Naive B cell (primary cell): ENCODE results near the gene CXCR4. TPM values are rescaled to one million over a fixed set of nuclear protein-coding genes. Genes with fewer than 3 reads are reported as not detected.
"Not testable (repeated sequence)": the region's sequence is repeated elsewhere in the genome, so short reads cannot be mapped to it uniquely, and the experiment has no call there.

Experiments used
- ATAC-seq, 2 donors: fragments of 150-1000 bp; cut with Tn5 transposase; 2 replicates each; pipeline ENCODE4 v1.10.0; 2021; ENCODE audit warnings: low read depth in 2 of 2, mild to moderate bottlenecking in 2 of 2, moderate library complexity in 2 of 2
- DNase-seq: peaks from one replicate; pipeline ENCODE4 v3.0.0; 2022
- H3K27ac Mint-ChIP-seq, 6 donors: one replicate each; pipeline ENCODE4 v1.8.0; 2020 to 2022; ENCODE audit warnings: mild to moderate bottlenecking in 6 of 6, mixed read lengths in 6 of 6, moderate library complexity in 5 of 6, inconsistent platforms in 2 of 6
- H3K27me3 Mint-ChIP-seq, 3 donors: one replicate each; pipeline ENCODE4 v1.8.0; 2021 to 2022; ENCODE audit warnings: mixed read lengths in 3 of 3, mild to moderate bottlenecking in 1 of 3
- H3K36me3 Mint-ChIP-seq, 2 donors: one replicate each; pipeline ENCODE4 v1.8.0; 2020 to 2022; ENCODE audit warnings: mixed read lengths in 2 of 2, inconsistent platforms in 1 of 2, mild to moderate bottlenecking in 1 of 2
- H3K4me1 Mint-ChIP-seq, 3 donors: one replicate each; pipeline ENCODE4 v1.8.0; 2020 to 2022; ENCODE audit warnings: mixed read lengths in 3 of 3, inconsistent platforms in 1 of 3, mild to moderate bottlenecking in 1 of 3, moderate library complexity in 1 of 3
- H3K4me3 Mint-ChIP-seq, 8 donors: one replicate each; pipeline ENCODE4 v1.8.0; 2020 to 2022; ENCODE audit warnings: mild to moderate bottlenecking in 8 of 8, mixed read lengths in 8 of 8, moderate library complexity in 8 of 8, inconsistent platforms in 2 of 8
- H3K9me3 Mint-ChIP-seq, 7 donors: one replicate each; pipeline ENCODE4 v1.8.0; 2020 to 2022; ENCODE audit warnings: mixed read lengths in 7 of 7, mild to moderate bottlenecking in 5 of 7, inconsistent platforms in 2 of 7, moderate library complexity in 1 of 7
- polyA plus RNA-seq, 6 donors: library from polyadenylated mRNA; unstranded; fragments of 300-500 nt; fragmentation: Illumina TruSeq; gene quantifications; one replicate each; pipeline ENCODE4 v1.2.3, GENCODE V29; 2021; ENCODE audit warnings: low read depth in 6 of 6

The CXCR4 gene
- polyA plus RNA-seq, 6 donors from 2014 or later, result 1,969 to 4,468 (median 2,782) TPM

DNA sequence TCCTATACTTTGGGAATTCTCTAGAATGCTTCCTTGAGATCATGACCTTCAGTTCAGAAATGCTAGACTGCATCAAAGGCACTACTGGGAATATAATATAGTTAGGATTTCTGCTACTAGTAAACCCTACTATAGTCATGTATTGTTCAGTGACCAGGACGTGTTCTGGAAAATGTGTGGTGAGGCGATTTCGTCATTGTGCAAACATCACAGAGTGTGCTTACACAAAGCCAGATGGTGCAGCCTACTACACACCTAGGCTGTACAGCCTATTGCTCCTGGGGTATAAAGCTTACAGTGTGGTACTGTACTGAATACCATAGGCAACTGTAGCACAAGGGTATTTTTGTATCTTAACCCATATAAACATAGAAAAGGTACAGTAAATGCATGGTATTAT, 13.0 kb downstream of the CXCR4 start:
- H3K36me3 Mint-ChIP-seq, result peaks cover 5 to 6% of the 10 kb centered on the region in 2 donors
- peaks cover 0 to 5% (median 2%) of the 10 kb centered on the region in 7 donors for H3K9me3 Mint-ChIP-seq
- H3K27me3 Mint-ChIP-seq, result no peaks in the 10 kb centered on the region
- ATAC-seq, result no peak
- peak overlapping the region in 1 of 6 donors; percentile 28 for H3K27ac Mint-ChIP-seq
- H3K4me3 Mint-ChIP-seq, result no peak overlapping the region
- H3K4me1 Mint-ChIP-seq, result peaks cover 21 to 39% (median 38%) of the 10 kb centered on the region in 3 donors
- no peak for DNase-seq

DNA sequence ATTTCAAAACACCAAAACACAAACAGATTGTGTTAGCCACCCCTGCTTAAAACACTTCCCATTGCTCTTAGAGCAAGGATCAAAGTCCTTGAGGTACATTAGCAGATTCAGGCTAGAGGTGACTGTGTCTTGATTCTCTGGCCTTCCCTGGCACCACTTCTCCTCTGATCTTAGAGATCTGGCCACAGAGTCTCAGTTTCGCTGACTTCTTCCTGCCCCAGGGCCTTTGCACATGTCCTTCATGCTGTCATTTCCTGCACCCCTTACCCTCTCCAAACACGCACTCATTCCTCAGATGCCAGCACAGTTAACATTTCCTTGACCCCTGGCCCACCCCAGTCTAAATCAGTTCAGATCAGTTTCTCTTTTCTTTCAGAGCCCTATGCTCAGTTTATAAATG, 16.9 kb downstream of the CXCR4 start:
- Mint-ChIP-seq H3K27me3 (no peaks in the 10 kb centered on the region), H3K4me1 (peaks cover 8 to 12% (median 9%) of the 10 kb centered on the region in 3 donors), H3K27ac (peak overlapping the region in 3 of 6 donors; percentile 23 to 96 (median 44)), H3K36me3 (peaks cover 5 to 6% of the 10 kb centered on the region in 2 donors), H3K4me3 (no peak overlapping the region), H3K9me3 (peaks cover 0 to 5% (median 2%) of the 10 kb centered on the region in 7 donors)
- no peak for ATAC-seq
- no peak for DNase-seq

DNA sequence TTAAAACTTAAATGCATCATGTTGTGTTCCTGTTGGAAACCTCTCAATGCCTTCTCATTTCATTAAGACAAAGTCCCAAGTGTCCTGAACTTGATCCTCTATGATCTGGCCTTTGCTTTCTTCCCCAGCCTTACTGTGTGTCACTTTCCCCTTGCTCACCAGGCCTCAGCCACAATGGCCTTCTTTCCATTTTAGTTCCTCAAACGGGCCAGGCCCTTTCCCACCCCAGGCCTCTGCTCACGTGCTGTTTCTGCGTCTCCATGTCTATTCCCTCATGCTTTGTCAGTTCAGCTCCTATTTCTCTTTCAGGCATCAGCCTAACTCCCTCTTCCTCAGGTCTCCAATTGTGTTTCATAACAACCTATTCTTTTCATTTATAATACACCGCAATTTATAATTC, 19.5 kb downstream of the CXCR4 start:
- no peak for ATAC-seq
- Mint-ChIP-seq H3K4me1 (peaks cover 9 to 12% (median 11%) of the 10 kb centered on the region in 3 donors), H3K9me3 (peaks cover 0 to 5% (median 2%) of the 10 kb centered on the region in 7 donors), H3K27ac (peak overlapping the region in 3 of 6 donors; percentile 6 to 46 (median 37)), H3K36me3 (peaks cover 5 to 6% of the 10 kb centered on the region in 2 donors), H3K4me3 (no peak overlapping the region), H3K27me3 (no peaks in the 10 kb centered on the region)
- DNase-seq, result no peak

DNA sequence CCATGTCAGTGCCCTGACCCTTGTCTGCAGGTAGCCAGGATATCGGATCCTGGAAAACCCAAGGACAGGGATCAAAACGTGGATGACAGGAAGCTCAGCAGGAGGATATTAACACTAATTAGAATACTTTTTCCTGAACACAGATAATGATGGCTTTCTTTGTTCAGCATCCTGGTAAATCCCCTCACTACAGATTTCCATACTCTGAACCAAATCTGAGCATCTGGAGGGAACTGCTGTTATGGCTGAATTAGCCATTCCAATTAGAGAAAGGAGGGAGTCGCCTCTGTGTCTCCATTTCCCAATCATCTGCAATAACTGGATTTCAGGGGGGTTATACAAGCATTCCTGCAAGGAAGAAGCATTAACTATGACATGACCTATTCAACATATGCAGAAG, 24.4 kb downstream of the CXCR4 start:
- Mint-ChIP-seq H3K27me3 (no peaks in the 10 kb centered on the region), H3K4me3 (no peak overlapping the region), H3K9me3 (no peaks in the 10 kb centered on the region), H3K36me3 (no peaks in the 10 kb centered on the region), H3K27ac (peak overlapping the region in 1 of 6 donors; percentile 20), H3K4me1 (peaks cover 7 to 15% (median 12%) of the 10 kb centered on the region in 3 donors)
- DNase-seq, result no peak
- no peak for ATAC-seq

- Mint-ChIP-seq H3K36me3 (no peaks in the 10 kb centered on the region), H3K27ac (peak overlapping the region in 1 of 6 donors; percentile 9), H3K4me3 (no peak overlapping the region), H3K4me1 (peaks cover 7 to 12% (median 12%) of the 10 kb centered on the region in 3 donors), H3K9me3 (peaks cover 0 to 2% (median 0%) of the 10 kb centered on the region in 7 donors), H3K27me3 (no peaks in the 10 kb centered on the region)
- DNase-seq, result no peak
- ATAC-seq, result no peak
Measured at GRCh38 chr2:136091899-136092298, 26.1 kb downstream of the CXCR4 start.

DNA sequence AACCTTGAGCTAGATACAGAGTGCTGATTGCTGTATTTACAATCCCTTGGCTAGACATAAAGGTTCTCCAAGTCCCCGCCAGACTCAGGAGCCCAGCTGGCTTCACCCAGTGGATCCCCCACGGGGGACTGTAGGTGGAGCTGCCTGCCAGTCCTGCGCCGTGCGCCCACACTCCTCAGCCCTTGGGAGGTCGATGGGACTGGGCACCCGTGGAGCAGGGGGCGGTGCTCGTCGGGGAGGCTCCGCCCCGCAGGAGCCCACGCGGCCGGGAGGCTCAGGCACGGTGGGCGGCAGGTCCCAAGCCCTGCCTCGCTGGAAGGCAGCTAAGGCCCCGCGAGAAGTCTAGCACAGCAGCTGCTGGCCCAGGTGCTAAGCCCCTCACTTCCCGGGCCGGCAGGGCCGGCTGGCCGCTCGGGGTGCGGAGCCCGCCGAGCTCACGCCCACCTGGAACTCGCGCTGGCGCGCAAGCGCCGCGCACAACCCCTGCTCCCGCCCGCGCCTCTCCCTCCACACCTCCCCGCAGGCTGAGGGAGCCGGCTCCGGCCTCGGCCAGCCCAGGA, 30.0 kb downstream of the CXCR4 start:
- H3K27me3 Mint-ChIP-seq, ATAC-seq, DNase-seq, H3K36me3 Mint-ChIP-seq, H3K4me3 Mint-ChIP-seq, H3K9me3 Mint-ChIP-seq, H3K27ac Mint-ChIP-seq: not testable (repeated sequence)
- H3K4me1 Mint-ChIP-seq, result peaks cover 16 to 23% (median 18%) of the 10 kb centered on the region in 3 donors

- peaks cover 15 to 19% (median 16%) of the 10 kb centered on the region in 3 donors for H3K4me1 Mint-ChIP-seq
- H3K36me3 Mint-ChIP-seq, result no peaks in the 10 kb centered on the region
- peak overlapping the region in 1 of 8 donors; percentile 48 for H3K4me3 Mint-ChIP-seq
- peak overlapping the region in 4 of 6 donors; percentile 54 to 96 (median 81) for H3K27ac Mint-ChIP-seq
- peaks cover 0 to 2% (median 0%) of the 10 kb centered on the region in 7 donors for H3K9me3 Mint-ChIP-seq
- DNase-seq, result no peak
- no peaks in the 10 kb centered on the region for H3K27me3 Mint-ChIP-seq
- ATAC-seq, result no peak
Measured at GRCh38 chr2:136086253-136087016, 31.5 kb downstream of the CXCR4 start.

DNA sequence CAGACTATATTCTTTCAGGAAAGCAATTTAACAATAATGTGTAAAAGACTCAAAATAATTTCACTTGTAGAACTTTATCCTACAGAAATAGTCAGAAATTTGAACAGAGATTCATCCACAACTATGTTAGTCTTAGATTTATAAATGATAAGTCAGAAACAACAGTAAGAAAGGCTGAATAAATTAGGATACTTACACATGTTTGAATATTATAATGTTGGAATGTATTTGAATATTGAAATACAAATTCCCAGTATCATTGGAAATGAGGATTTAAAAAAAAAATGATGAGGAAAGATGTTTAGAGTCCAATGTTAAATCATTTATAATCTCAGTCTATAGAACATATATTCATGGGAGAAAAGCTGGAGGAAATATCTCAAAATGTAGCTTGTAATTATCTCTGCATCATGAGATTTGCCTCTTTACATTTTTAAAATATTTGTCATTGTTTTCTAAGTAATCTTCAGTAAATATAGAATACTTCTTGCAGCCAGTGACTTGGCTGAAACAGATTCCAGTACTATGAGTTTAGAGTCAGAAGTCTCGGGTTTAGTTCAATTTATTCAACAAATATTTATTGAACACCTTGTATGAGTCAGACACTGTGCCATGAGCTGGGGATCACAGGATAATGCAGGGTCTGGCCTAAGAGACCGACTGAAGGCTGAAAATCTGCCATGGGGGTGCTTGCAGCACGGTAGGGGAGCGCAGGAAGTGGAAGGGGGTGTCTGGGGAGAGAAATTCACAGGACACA, 32.3 kb downstream of the CXCR4 start:
- ATAC-seq (no peak), DNase-seq (no peak)
- Mint-ChIP-seq H3K9me3 (peaks cover 0 to 2% (median 0%) of the 10 kb centered on the region in 7 donors), H3K36me3 (no peaks in the 10 kb centered on the region), H3K27ac (peak overlapping the region in 3 of 6 donors; percentile 37 to 72 (median 42)), H3K4me3 (peak overlapping the region in 1 of 8 donors; percentile 42), H3K27me3 (no peaks in the 10 kb centered on the region), H3K4me1 (peaks cover 15 to 19% (median 16%) of the 10 kb centered on the region in 3 donors)

DNA sequence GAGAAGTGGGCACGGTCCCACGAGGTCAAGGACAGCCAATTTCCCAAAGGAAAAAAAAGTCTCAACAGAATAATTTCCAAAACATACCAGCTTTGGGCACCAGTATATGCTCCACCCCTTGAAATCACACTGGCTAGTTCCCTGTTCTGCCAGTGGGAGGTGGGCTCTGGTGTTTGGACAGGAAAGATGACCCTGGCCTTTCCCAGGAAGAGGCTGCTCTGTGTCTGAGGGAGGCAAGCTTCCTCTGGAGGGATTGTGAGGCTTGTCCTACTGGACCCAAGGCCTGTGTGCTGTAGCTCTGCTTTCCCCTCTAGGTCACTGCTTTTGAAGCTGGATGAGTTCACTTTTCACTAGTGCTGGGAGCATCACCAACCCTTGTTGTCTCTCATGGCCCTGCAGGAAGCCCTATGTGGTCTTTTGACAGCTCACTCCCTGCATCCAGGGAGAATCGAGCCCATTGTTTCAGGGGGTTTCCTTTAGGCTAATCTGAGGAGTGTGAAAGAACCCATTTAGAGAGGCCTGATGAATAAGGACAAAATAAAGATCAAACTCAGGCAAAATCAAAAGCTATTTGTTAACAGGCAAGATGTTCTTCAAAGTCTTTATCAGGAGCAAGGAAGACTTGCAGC, 36.3 kb downstream of the CXCR4 start:
- H3K36me3 Mint-ChIP-seq, result peaks cover 0 to 3% of the 10 kb centered on the region in 2 donors
- H3K27me3 Mint-ChIP-seq, result no peaks in the 10 kb centered on the region
- DNase-seq (no peak), ATAC-seq (no peak)
- H3K9me3 Mint-ChIP-seq, result peaks cover 1 to 13% (median 5%) of the 10 kb centered on the region in 7 donors
- peak overlapping the region in 3 of 6 donors; percentile 15 to 62 (median 54) for H3K27ac Mint-ChIP-seq
- H3K4me3 Mint-ChIP-seq, result no peak overlapping the region
- peaks cover 8 to 11% (median 9%) of the 10 kb centered on the region in 3 donors for H3K4me1 Mint-ChIP-seq

GRCh38 chr2:136080114-136080513, 37.8 kb downstream of the CXCR4 start:
- H3K36me3 Mint-ChIP-seq, result peaks cover 0 to 7% of the 10 kb centered on the region in 2 donors
- H3K9me3 Mint-ChIP-seq, result peaks cover 2 to 13% (median 7%) of the 10 kb centered on the region in 7 donors
- H3K4me1 Mint-ChIP-seq, result no peaks in the 10 kb centered on the region
- H3K27ac Mint-ChIP-seq, result no peak overlapping the region
- H3K4me3 Mint-ChIP-seq, result no peak overlapping the region
- ATAC-seq (no peak), DNase-seq (no peak)
- no peaks in the 10 kb centered on the region for H3K27me3 Mint-ChIP-seq

DNA sequence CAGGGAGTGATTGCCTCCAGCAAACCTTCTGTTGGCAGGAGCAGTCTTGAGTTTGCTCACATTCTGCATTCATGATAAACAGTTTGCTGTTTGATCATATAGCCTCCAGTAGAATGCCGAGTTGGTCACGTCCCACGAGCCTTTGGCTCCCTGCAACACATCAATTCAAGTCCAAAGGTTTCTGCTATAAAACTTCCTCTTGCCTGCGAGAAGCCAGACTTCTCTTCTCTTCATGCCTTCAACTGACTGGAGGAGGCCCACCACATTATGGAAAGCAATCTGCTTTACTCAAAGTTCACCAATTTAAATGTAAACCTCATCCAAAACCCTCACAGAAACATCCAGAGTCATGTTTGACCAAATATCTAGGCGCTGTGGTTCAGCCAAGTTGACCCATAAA, 40.8 kb downstream of the CXCR4 start:
- H3K4me1 Mint-ChIP-seq, result peaks cover 12 to 15% (median 12%) of the 10 kb centered on the region in 3 donors

DNA sequence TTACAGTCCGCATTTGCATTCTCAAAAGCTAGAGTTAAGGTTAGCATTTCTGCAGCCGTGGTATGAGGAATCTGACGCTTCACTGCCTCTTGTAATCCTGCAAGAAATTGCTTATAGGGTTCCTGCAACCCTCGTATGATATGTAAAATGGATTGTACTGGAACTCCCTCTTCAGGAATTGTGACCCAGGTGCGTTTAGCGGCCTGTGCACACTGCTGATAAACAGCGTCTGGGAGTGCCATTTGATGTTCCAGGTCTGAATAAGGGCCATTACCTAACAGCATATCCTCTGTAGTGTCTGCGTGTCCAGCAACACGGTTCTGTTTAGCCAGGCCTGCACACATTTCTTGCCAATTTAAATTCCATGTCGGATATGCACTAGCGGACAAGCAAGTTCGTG, 42.5 kb downstream of the CXCR4 start:
- no peak overlapping the region for H3K4me3 Mint-ChIP-seq
- H3K9me3 Mint-ChIP-seq, result peaks cover 7 to 24% (median 11%) of the 10 kb centered on the region in 7 donors
- H3K4me1 Mint-ChIP-seq, result peaks cover 17 to 23% (median 20%) of the 10 kb centered on the region in 3 donors
- peak overlapping the region in 1 of 6 donors; percentile 75 for H3K27ac Mint-ChIP-seq
- peaks cover 0 to 16% of the 10 kb centered on the region in 2 donors for H3K36me3 Mint-ChIP-seq
- ATAC-seq (no peak), DNase-seq (no peak)
- H3K27me3 Mint-ChIP-seq, result no peaks in the 10 kb centered on the region

More for the DNA sequence above, 40.8 kb downstream of the CXCR4 start:
- no peak for DNase-seq
- Mint-ChIP-seq H3K27ac (peak overlapping the region in 1 of 6 donors; percentile 28), H3K27me3 (no peaks in the 10 kb centered on the region), H3K4me3 (no peak overlapping the region), H3K9me3 (peaks cover 4 to 15% (median 7%) of the 10 kb centered on the region in 7 donors), H3K36me3 (peaks cover 0 to 7% of the 10 kb centered on the region in 2 donors)
- no peak for ATAC-seq

DNA sequence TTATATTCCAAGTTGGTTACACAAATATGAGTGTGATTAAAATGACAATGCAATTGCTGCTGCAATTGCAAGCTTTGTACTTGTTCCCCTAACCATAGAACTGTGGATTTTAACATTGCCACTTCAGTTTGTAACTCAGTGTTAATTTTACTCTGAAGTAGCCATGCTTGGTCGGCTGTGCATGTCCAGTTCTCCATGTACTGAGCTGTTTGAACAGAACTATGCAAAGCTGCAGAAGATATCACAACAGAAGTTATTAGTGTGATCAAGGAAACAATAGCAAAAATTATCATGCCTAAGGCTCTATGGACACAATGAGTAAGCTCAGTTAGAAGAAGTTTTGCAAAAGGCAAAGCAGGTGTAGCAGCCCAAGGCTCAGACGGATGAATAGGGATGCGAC, 45.3 kb downstream of the CXCR4 start:
- no peaks in the 10 kb centered on the region for H3K27me3 Mint-ChIP-seq
- DNase-seq (no peak), ATAC-seq (no peak)
- peaks cover 0 to 16% of the 10 kb centered on the region in 2 donors for H3K36me3 Mint-ChIP-seq
- H3K4me3 Mint-ChIP-seq, result peak overlapping the region in 3 of 8 donors; percentile 36 to 41 (median 38)
- peaks cover 5 to 22% (median 10%) of the 10 kb centered on the region in 7 donors for H3K9me3 Mint-ChIP-seq
- peaks cover 22 to 30% (median 28%) of the 10 kb centered on the region in 3 donors for H3K4me1 Mint-ChIP-seq
- H3K27ac Mint-ChIP-seq, result peak overlapping the region in 1 of 6 donors; percentile 55
